ENCODE data around the gene GIMAP6. TPM values are rescaled to one million over a fixed set of nuclear protein-coding genes. Genes with fewer than 3 reads are reported as not detected.
"Not testable (repeated sequence)": the region's sequence is repeated elsewhere in the genome, so short reads cannot be mapped to it uniquely, and the experiment has no call there.

Gene GIMAP6
- total and polyA plus RNA-seq, 2 of the 13 experiments (the other 11 are each of a cell fraction or from before 2014, with no cell fraction given): not detected

GRCh38 chr7:150675714-150676113 lies 43.5 kb upstream of the GIMAP6 start:
- FAIRE-seq (no peak), ATAC-seq (no peak)
- in situ Hi-C loops (cut with HindIII; ENCODE audit: extremely low pct_ligation_motif_present, low pct_unique_long_range_greater_than_20kb): no loop called here

GRCh38 chr7:150671798-150672585 lies 39.8 kb upstream of the GIMAP6 start:
- CTCF ChIA-PET (ENCODE audit: low intra/inter-chr PET ratio, low total read pairs): not testable (repeated sequence)

More at GRCh38 chr7:150675714-150676113, 43.5 kb upstream of the GIMAP6 start:
- 43% methylated on average over 2 of the region's 2 CpGs for WGBS (ENCODE audit: low lambda C conversion rate)
- Histone ChIP-seq H3K36me3 (replicated peaks in 1 of 2; ENCODE audit: control insufficient read depth in 1 of 2, insufficient read depth in 2 of 2, low read length in 2 of 2) (no peaks in the 10 kb centered on the region), H3K79me2 (ENCODE audit: insufficient read depth, low read length) (no peaks in the 10 kb centered on the region), H3K4me2 (ENCODE audit: low read depth, low read length) (no peak overlapping the region), H3K9ac (ENCODE audit: insufficient read depth, low read depth, low read length) (no peak overlapping the region), H3K27me3 (ENCODE audit: control insufficient read depth in 1 of 2, insufficient read depth in 2 of 2, low read length in 2 of 2) (no peaks in the 10 kb centered on the region), H3K4me1 (ENCODE audit: insufficient read depth, low read length) (no peaks in the 10 kb centered on the region), H4K20me1 (ENCODE audit: insufficient read depth, low read length) (no peaks in the 10 kb centered on the region), H3K9me3 (ENCODE audit: low read length) (no peaks in the 10 kb centered on the region), H3K27ac (ENCODE audit: extremely low read length, insufficient read depth, low read length) (no peak overlapping the region), H3K4me3 (replicated peaks in 1 of 3; ENCODE audit: insufficient read depth in 1 of 3, low read depth in 2 of 3, low read length in 3 of 3) (no peak overlapping the region), H2AFZ (ENCODE audit: low read length) (no peak overlapping the region)
- no peak for DNase-seq (ENCODE audit: low spot score)
- intact Hi-C loops (cut with micrococcal nuclease; ENCODE audit: unreplicated experiment): no loop called here
- TF ChIP-seq HMG20B (CRISPR knock-in tag; conservative IDR thresholded peaks at IDR 0.05) (no peak), PHB2 (IDR thresholded peaks at IDR 0.05; ENCODE audit: partially characterized antibody) (no peak), KAT8 (CRISPR knock-in tag; IDR thresholded peaks at IDR 0.05) (no peak), ARID3A (IDR thresholded peaks at IDR 0.05; ENCODE audit: low read depth, low read length) (no peak)
- no TSS peak for BruUV-seq (replicated peaks)
- POLR2A ChIA-PET: no interaction called here
- CTCF ChIA-PET (ENCODE audit: low intra/inter-chr PET ratio, low total read pairs): no interaction called here

More at GRCh38 chr7:150671798-150672585, 39.8 kb upstream of the GIMAP6 start:
- BruUV-seq (replicated peaks); POLR2A ChIA-PET; H3K4me3 ChIP-seq (replicated peaks in 1 of 3; ENCODE audit: insufficient read depth in 1 of 3, low read depth in 2 of 3, low read length in 3 of 3); H3K4me1 ChIP-seq (ENCODE audit: insufficient read depth, low read length); H3K9me3 ChIP-seq (ENCODE audit: low read length); H3K36me3 ChIP-seq (replicated peaks in 1 of 2; ENCODE audit: control insufficient read depth in 1 of 2, insufficient read depth in 2 of 2, low read length in 2 of 2); DNase-seq (ENCODE audit: low spot score); in situ Hi-C loops (cut with HindIII; ENCODE audit: extremely low pct_ligation_motif_present, low pct_unique_long_range_greater_than_20kb); H3K4me2 ChIP-seq (ENCODE audit: low read depth, low read length); H4K20me1 ChIP-seq (ENCODE audit: insufficient read depth, low read length); H3K9ac ChIP-seq (ENCODE audit: insufficient read depth, low read depth, low read length); H3K27me3 ChIP-seq (ENCODE audit: control insufficient read depth in 1 of 2, insufficient read depth in 2 of 2, low read length in 2 of 2); H3K27ac ChIP-seq (ENCODE audit: extremely low read length, insufficient read depth, low read length); ATAC-seq; FAIRE-seq; H2AFZ ChIP-seq (ENCODE audit: low read length); intact Hi-C loops (cut with micrococcal nuclease; ENCODE audit: unreplicated experiment); H3K79me2 ChIP-seq (ENCODE audit: insufficient read depth, low read length): not testable (repeated sequence)
- TF ChIP-seq CEBPB (IDR thresholded peaks at IDR 0.05; ENCODE audit: borderline replicate concordance, low read depth, low read length): peak; percentile 35; the same call in 1 of the 2 replicates
- 13% methylated on average over 7 of the region's 7 CpGs for WGBS (ENCODE audit: low lambda C conversion rate)
